K562 (cell line): ENCODE results near the gene ATAD5. TPM values are rescaled to one million over a fixed set of nuclear protein-coding genes. Genes with fewer than 3 reads are reported as not detected.

Experiments used
- ATAC-seq: fragments of 200-7000 bp; cut with Tn5 transposase; 3 replicates; pipeline ENCODE4 v1.9.1; 2020; ENCODE audit warnings: moderate library complexity
- BruUV-seq: library from RNA; stranded (reverse); fragments of 400-500 nt; replicated peaks from 2 replicates; lab custom pipeline; 2021; lab: Mats Ljungman, UMichigan
- CTCF ChIA-PET: fragments of 300-600 bp; formaldehyde crosslinking; extraction: SDS; loops from one replicate; lab custom pipeline; 2021; ENCODE audit warnings: low intra/inter-chr PET ratio; lab: Yijun Ruan, JAX
- POLR2A ChIA-PET: fragments of 300-600, 350-650 bp; sonication (Branson Sonifier 250); formaldehyde crosslinking; extraction: SDS; loops from one replicate; lab custom pipeline; 2021; ENCODE audit warnings: antibody characterized with exemption, inconsistent platforms; lab: Yijun Ruan, JAX
- DNase-seq, 4 experiments: peaks; one replicate each; pipeline versions ENCODE4 v3.0.0 to v3.0.0-alpha.2; 2011 to 2018; ENCODE audit warnings: low spot score in 3 of 4, mixed read lengths in 3 of 4; ENCODE audit errors: extremely low read depth in 1 of 4
- FAIRE-seq: peaks from 2 replicates; lab custom pipeline; 2011; peaks lifted over from hg19 to GRCh38; lab: Jason Lieb, UNC
- H2AFZ ChIP-seq: 2 replicates; pipeline ENCODE4 v1.6.0; 2011; ENCODE audit warnings: low read depth, low read length, control low read depth, inconsistent platforms
- H3K27ac ChIP-seq: fragments of 200-600 bp; 3 replicates; pipeline ENCODE4 v1.8.0; 2011; ENCODE audit warnings: low read depth, mild to moderate bottlenecking, control low read depth, inconsistent platforms, low read length, moderate library complexity, mixed read lengths; ENCODE audit errors: extremely low read depth
- H3K27me3 ChIP-seq, 2 experiments: fragments of 300-600 bp in 1 of 2; 2 replicates in 1 of 2; 3 replicates in 1 of 2; pipeline versions ENCODE4 v1.6.0 to v1.8.0; 2011; ENCODE audit warnings: inconsistent platforms in 2 of 2, low read length in 2 of 2, mild to moderate bottlenecking in 1 of 2, mixed read lengths in 1 of 2, moderate library complexity in 1 of 2; ENCODE audit not compliant: control insufficient read depth in 2 of 2, insufficient read depth in 2 of 2
- H3K36me3 ChIP-seq: fragments of 300-600 bp; 3 replicates; pipeline ENCODE4 v1.8.0; 2011; ENCODE audit warnings: mild to moderate bottlenecking, low read length, inconsistent platforms; ENCODE audit not compliant: control insufficient read depth, insufficient read depth
- H3K4me1 ChIP-seq, 2 experiments: fragments of 200-600 bp in 1 of 2; replicated peaks in 1 of 2; 2 replicates in 1 of 2; 3 replicates in 1 of 2; pipeline versions ENCODE4 v1.5.1 to v1.8.0; 2011; ENCODE audit warnings: inconsistent platforms in 2 of 2, low read length in 2 of 2, mild to moderate bottlenecking in 1 of 2, mixed read lengths in 1 of 2, moderate library complexity in 1 of 2; ENCODE audit not compliant: control insufficient read depth in 2 of 2, insufficient read depth in 2 of 2
- H3K4me2 ChIP-seq: 2 replicates; pipeline ENCODE4 v1.6.1; 2011; ENCODE audit warnings: low read length, control low read depth, inconsistent platforms, mixed read lengths; ENCODE audit not compliant: insufficient read depth
- H3K4me3 ChIP-seq: fragments of 200-600 bp; sonication (generic), shearing (Covaris generic); 2 replicates; pipeline ENCODE4 v1.5.1; 2016; ENCODE audit warnings: control low read depth, inconsistent platforms
- H3K79me2 ChIP-seq: fragments of 200-600 bp; 3 replicates; pipeline ENCODE4 v1.8.0; 2011; ENCODE audit warnings: low read length, inconsistent platforms; ENCODE audit not compliant: control insufficient read depth, insufficient read depth
- H3K9ac ChIP-seq, 2 experiments: 2 replicates each; pipeline versions ENCODE4 v1.6.0 to v1.6.1; 2011; ENCODE audit warnings: low read depth in 2 of 2, low read length in 2 of 2, control low read depth in 1 of 2, inconsistent platforms in 1 of 2, mild to moderate bottlenecking in 1 of 2, mixed read lengths in 1 of 2; ENCODE audit not compliant: insufficient read depth in 1 of 2
- H3K9me1 ChIP-seq: one replicate; pipeline ENCODE4 v1.6.0; 2011; ENCODE audit warnings: inconsistent platforms, mild to moderate bottlenecking, low read length, moderate library complexity; ENCODE audit not compliant: control insufficient read depth, insufficient read depth
- H3K9me3 ChIP-seq: replicated peaks from 2 replicates; pipeline ENCODE4 v1.5.1; 2011; ENCODE audit warnings: low read depth, low read length, inconsistent platforms; ENCODE audit not compliant: control insufficient read depth, insufficient read depth
- H4K20me1 ChIP-seq: replicated peaks from 2 replicates; pipeline ENCODE4 v1.6.1; 2011; ENCODE audit warnings: low read length, inconsistent platforms, mixed read lengths; ENCODE audit not compliant: control insufficient read depth, insufficient read depth
- E2F3 ChIP-seq: fragments of 250-450 bp; sonication (Bioruptor Pico); IDR thresholded peaks from 2 replicates; pipeline ENCODE4 v1.4.0; 2020; ENCODE audit warnings: mild to moderate bottlenecking
- KDM4B ChIP-seq, 2 experiments: fragments of 450-650 bp in 1 of 2; sonication (generic) in 1 of 2; IDR thresholded peaks; 2 replicates each; pipeline ENCODE4 v1.6.1; 2016 to 2017; ENCODE audit warnings: borderline replicate concordance in 2 of 2, antibody characterized with exemption in 1 of 2, low read depth in 1 of 2, mild to moderate bottlenecking in 1 of 2
- KLF13 ChIP-seq: fragments of 450-650 bp; IDR thresholded peaks from 2 replicates; pipeline ENCODE4 v1.6.1; 2016; ENCODE audit warnings: missing genetic modification characterization, low read depth, mild to moderate bottlenecking, missing compliant biosample characterization, moderate library complexity, borderline replicate concordance
- MED1 ChIP-seq: sonication (generic); formaldehyde crosslinking; IDR thresholded peaks from 2 replicates; pipeline ENCODE4 v1.8.1; 2023; ENCODE audit warnings: missing genetic modification reagents, borderline replicate concordance
- POLR2G ChIP-seq: fragments of 200-400 bp; formaldehyde crosslinking; IDR thresholded peaks from 2 replicates; pipeline ENCODE4 v1.6.1; 2017; ENCODE audit warnings: low read depth, mild to moderate bottlenecking, antibody characterized with exemption, low read length, moderate library complexity
- RBBP5 ChIP-seq: fragments of 200-600 bp; sonication (generic); IDR thresholded peaks from 2 replicates; pipeline ENCODE4 v1.6.1; 2012; ENCODE audit warnings: borderline replicate concordance, mild to moderate bottlenecking, low read length, control low read depth, inconsistent platforms; ENCODE audit not compliant: insufficient read depth, poor library complexity, severe bottlenecking
- SMAD3 ChIP-seq: fragments of 450-650 bp; formaldehyde crosslinking; conservative IDR thresholded peaks from 2 replicates; pipeline ENCODE4 v1.4.0; 2020; ENCODE audit warnings: mild to moderate bottlenecking
- SMARCB1 ChIP-seq: IDR thresholded peaks from 2 replicates; pipeline ENCODE4 v1.6.1; 2011; ENCODE audit warnings: improper control_type of control experiment, low read depth; ENCODE audit not compliant: insufficient read length
- SRSF1 ChIP-seq: fragments of 200-400 bp; formaldehyde crosslinking; IDR thresholded peaks from 2 replicates; pipeline ENCODE4 v1.6.1; 2017; ENCODE audit warnings: mild to moderate bottlenecking, low read depth, low read length, moderate library complexity
- ZFP30 ChIP-seq: fragments of 250-450 bp; sonication (Bioruptor Pico); IDR thresholded peaks from 2 replicates; pipeline ENCODE4 v1.8.0; 2022; ENCODE audit warnings: moderate library complexity, mild to moderate bottlenecking, inconsistent platforms, borderline replicate concordance
- ZNF124 ChIP-seq: sonication (generic); formaldehyde crosslinking; IDR thresholded peaks from 2 replicates; pipeline ENCODE4 v1.8.1; 2022; ENCODE audit warnings: missing genetic modification reagents
- ZNF347 ChIP-seq: fragments of 450-650 bp; formaldehyde crosslinking; IDR thresholded peaks from 2 replicates; pipeline ENCODE4 v1.4.0; 2020; ENCODE audit warnings: low read depth, mild to moderate bottlenecking, moderate library complexity
- WGBS: fragments of 100-300 bp; shearing (Covaris generic); methylation state at CpG from one replicate; pipeline ENCODE4 v1.1.6; 2016; ENCODE audit warnings: low coverage, mixed read lengths; ENCODE audit not compliant: insufficient coverage; ENCODE audit errors: missing lambda C conversion rate; 5-methylcytosine and 5-hydroxymethylcytosine counted together
- in situ Hi-C: fragments of 300-500 bp; cut with MboI; formaldehyde crosslinking; loops from 4 replicates; pipeline ENCODE4 v1.15.0; 2018; ENCODE audit warnings: inconsistent platforms, mixed read lengths
- intact Hi-C: fragments of 100-400 bp; cut with micrococcal nuclease; formaldehyde crosslinking; loops from 2 replicates; pipeline ENCODE4 v1.14.2; 2022
- polyA plus RNA-seq, 8 experiments: library from polyadenylated mRNA; depleted of rRNA in 4 of 8; stranded (reverse) in 5 of 8; unstranded in 3 of 8; fragments of >200 nt; fragmentation: Nextera tagmentation in 2 of 8; fragmentation: Illumina TruSeq in 1 of 8; extraction: Ambion mirVana in 2 of 8; extraction: Trizol in 1 of 8; gene quantifications; 2 replicates each; pipeline versions ENCODE4 v1.2.1 to v1.2.3, GENCODE V29; 2011 to 2014; ENCODE audit warnings: inconsistent platforms in 1 of 8, missing spikeins in 1 of 8
- total RNA-seq, 7 experiments: library from RNA; depleted of rRNA in 6 of 7; stranded (reverse); fragments of >200 nt in 6 of 7; fragmentation: Illumina TruSeq in 2 of 7; extraction: Trizol in 2 of 7; gene quantifications; 2 replicates each; pipeline versions ENCODE4 v1.2.1 to v1.2.3, GENCODE V29; 2011 to 2021; ENCODE audit warnings: low replicate concordance in 1 of 7
- TF ChIP-seq, protein P1 (sequence below): fragments of 450-650 bp; conservative IDR thresholded peaks from 2 replicates; pipeline ENCODE4 v1.6.1; 2016; ENCODE audit warnings: missing genetic modification characterization, low read depth, mild to moderate bottlenecking, control low read depth, missing compliant biosample characterization
- TF ChIP-seq, protein P2 (sequence below): IDR thresholded peaks from 2 replicates; pipeline ENCODE4 v1.6.1; 2014; ENCODE audit warnings: antibody characterized with exemption

Gene ATAD5
- total and polyA plus RNA-seq, 9 of the 15 experiments (the other 6 are each of a cell fraction or from before 2014, with no cell fraction given), result 4.6 to 25.6 (median 19.5) TPM

DNA sequence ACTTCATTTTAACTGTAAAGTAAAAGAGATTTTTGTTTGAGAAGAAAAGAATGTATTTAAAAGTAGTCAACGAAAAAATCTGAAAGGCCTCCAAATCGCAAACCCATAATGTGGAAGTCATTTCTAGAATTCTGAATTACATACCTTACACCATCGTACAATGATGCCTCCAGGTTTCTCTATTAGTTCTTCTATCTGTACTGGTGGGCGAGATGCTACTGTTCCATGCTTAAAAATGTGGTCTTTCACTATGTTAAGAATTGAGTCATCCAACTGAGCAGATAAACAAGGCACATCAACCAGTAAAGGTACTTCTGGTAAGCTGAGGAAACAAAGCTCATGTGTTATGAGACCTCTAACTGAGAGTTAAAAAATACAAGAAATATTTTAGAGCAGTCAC, 35.8 kb upstream of the ATAD5 start:
- H3K27me3 ChIP-seq, result no peaks in the 10 kb centered on the region
- BruUV-seq, result no TSS peak
- in situ Hi-C loops, result no loop called here
- H3K36me3 ChIP-seq, result peaks cover 80% of the 10 kb centered on the region
- no peak overlapping the region for H3K9ac ChIP-seq
- 96% methylated on average over 4 of the region's 4 CpGs for WGBS
- no peaks in the 10 kb centered on the region for H3K79me2 ChIP-seq
- POLR2A ChIA-PET, result interaction anchor here (0.7 to 0.9 kb wide), 2 partner anchors 21 to 28 kb away, joined by 3 read pairs; no protein-coding TSS in a partner anchor
- no peak overlapping the region for H3K4me2 ChIP-seq
- no peak overlapping the region for H3K27ac ChIP-seq
- CTCF ChIA-PET, result no interaction called here
- intact Hi-C loops, result no loop called here
- no peak for DNase-seq
- H3K9me1 ChIP-seq, result no peaks in the 10 kb centered on the region
- no peak for FAIRE-seq
- H2AFZ ChIP-seq, result no peak overlapping the region
- ATAC-seq, result no peak
- H3K4me3 ChIP-seq, result no peak overlapping the region
- H3K4me1 ChIP-seq, result no peaks in the 10 kb centered on the region
- no peaks in the 10 kb centered on the region for H4K20me1 ChIP-seq
- TF ChIP-seq POLR2G, result 0 out of 2 replicates have a peak, but pooled peaks have one; percentile 0
- TF ChIP-seq ZFP30 (CRISPR knock-in tag), result no peak
- no peak for TF ChIP-seq SMARCB1
- TF ChIP-seq, protein P1, sequence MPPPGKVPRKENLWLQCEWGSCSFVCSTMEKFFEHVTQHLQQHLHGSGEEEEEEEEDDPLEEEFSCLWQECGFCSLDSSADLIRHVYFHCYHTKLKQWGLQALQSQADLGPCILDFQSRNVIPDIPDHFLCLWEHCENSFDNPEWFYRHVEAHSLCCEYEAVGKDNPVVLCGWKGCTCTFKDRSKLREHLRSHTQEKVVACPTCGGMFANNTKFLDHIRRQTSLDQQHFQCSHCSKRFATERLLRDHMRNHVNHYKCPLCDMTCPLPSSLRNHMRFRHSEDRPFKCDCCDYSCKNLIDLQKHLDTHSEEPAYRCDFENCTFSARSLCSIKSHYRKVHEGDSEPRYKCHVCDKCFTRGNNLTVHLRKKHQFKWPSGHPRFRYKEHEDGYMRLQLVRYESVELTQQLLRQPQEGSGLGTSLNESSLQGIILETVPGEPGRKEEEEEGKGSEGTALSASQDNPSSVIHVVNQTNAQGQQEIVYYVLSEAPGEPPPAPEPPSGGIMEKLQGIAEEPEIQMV (tag), result no peak
- TF ChIP-seq, all 486 proteins: peak for 1
- no peaks in the 10 kb centered on the region for H3K9me3 ChIP-seq

DNA sequence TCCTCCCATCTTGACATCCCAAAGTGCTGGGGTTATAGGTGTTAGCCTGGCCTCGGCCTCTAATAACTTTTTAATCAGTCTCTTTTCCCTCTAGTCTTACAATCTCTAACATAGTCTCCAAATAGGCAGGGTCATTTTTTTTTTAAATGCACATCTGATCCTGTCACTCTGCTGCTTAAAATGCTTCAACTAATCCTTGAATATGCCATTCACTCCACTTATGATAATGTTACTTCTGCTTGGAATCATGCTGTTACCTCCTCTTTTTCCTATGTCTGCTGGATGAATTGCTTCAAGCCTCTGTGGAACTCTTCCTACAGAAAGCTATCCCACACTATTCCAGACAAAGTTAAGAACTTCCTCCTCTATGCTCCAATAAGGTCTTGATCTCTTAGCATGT, 30.1 kb upstream of the ATAD5 start:
- intact Hi-C loops, result no loop called here
- Histone ChIP-seq H2AFZ (no peak overlapping the region), H3K4me1 (no peaks in the 10 kb centered on the region), H3K4me2 (no peak overlapping the region), H3K9ac (no peak overlapping the region), H3K36me3 (peaks cover 71% of the 10 kb centered on the region), H3K27ac (no peak overlapping the region), H4K20me1 (no peaks in the 10 kb centered on the region), H3K27me3 (no peaks in the 10 kb centered on the region), H3K4me3 (no peak overlapping the region), H3K9me1 (no peaks in the 10 kb centered on the region), H3K79me2 (peaks cover 18% of the 10 kb centered on the region), H3K9me3 (no peaks in the 10 kb centered on the region)
- POLR2A ChIA-PET, result no interaction called here
- FAIRE-seq (no peak), ATAC-seq (no peak), DNase-seq (no peak)
- in situ Hi-C loops, result no loop called here
- 89% methylated on average over 1 of the region's 1 CpG for WGBS
- no TSS peak for BruUV-seq
- CTCF ChIA-PET, result no interaction called here
- TF ChIP-seq MED1 (CRISPR knock-in tag), result no peak
- no peak for TF ChIP-seq ZNF124
- no peak for TF ChIP-seq RBBP5
- TF ChIP-seq E2F3 (CRISPR knock-in tag), result no peak
- TF ChIP-seq KLF13 (tag), result no peak
- TF ChIP-seq, protein P2, sequence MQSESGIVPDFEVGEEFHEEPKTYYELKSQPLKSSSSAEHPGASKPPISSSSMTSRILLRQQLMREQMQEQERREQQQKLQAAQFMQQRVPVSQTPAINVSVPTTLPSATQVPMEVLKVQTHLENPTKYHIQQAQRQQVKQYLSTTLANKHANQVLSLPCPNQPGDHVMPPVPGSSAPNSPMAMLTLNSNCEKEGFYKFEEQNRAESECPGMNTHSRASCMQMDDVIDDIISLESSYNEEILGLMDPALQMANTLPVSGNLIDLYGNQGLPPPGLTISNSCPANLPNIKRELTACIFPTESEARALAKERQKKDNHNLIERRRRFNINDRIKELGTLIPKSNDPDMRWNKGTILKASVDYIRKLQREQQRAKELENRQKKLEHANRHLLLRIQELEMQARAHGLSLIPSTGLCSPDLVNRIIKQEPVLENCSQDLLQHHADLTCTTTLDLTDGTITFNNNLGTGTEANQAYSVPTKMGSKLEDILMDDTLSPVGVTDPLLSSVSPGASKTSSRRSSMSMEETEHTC, result no peak
- no peak for TF ChIP-seq ZNF347
- no peak for TF ChIP-seq SMAD3 (CRISPR knock-in tag)
- TF ChIP-seq KDM4B (IDR thresholded peaks at IDR 0.05; ENCODE audit: borderline replicate concordance in 2 of 2, low read depth in 1 of 2), result no peak
- TF ChIP-seq SRSF1, result no peak
